Limb (tissue), 2 donors: ENCODE results near the gene LHX4.

Experiments used
- DNase-seq, 2 donors: peaks; one replicate each; pipeline ENCODE4 v3.0.0-alpha.2; 2016; ENCODE audit errors: extremely low spot score in 2 of 2

LHX4 gene

GRCh38 chr1:180270530-180271271 is 40.6 kb downstream of the LHX4 start:
- DNase-seq = no peak

GRCh38 chr1:180271272-180272255 is 41.5 kb downstream of the LHX4 start:
- DNase-seq = peak; percentile 21 to 50

GRCh38 chr1:180272395-180272794 is 42.3 kb downstream of the LHX4 start:
- DNase-seq = no peak

GRCh38 chr1:180273066-180273465 is 43.0 kb downstream of the LHX4 start:
- DNase-seq = no peak

- no peak for DNase-seq
Observed at GRCh38 chr1:180274221-180274620, 44.2 kb downstream of the LHX4 start.

- DNase-seq = no peak
Observed at GRCh38 chr1:180275726-180276125, 45.7 kb downstream of the LHX4 start.

- no peak for DNase-seq
Observed at GRCh38 chr1:180277476-180278193, 47.6 kb downstream of the LHX4 start.

- no peak for DNase-seq
Observed at GRCh38 chr1:180278194-180278515, 48.1 kb downstream of the LHX4 start.

- DNase-seq = no peak
Observed at GRCh38 chr1:180278596-180279395, 48.7 kb downstream of the LHX4 start.

- DNase-seq = no peak
Observed at GRCh38 chr1:180279651-180280050, 49.6 kb downstream of the LHX4 start.

- DNase-seq = no peak
Observed at GRCh38 chr1:180280617-180281016, 50.6 kb downstream of the LHX4 start.

GRCh38 chr1:180281490-180281889 is 51.4 kb downstream of the LHX4 start:
- no peak for DNase-seq

GRCh38 chr1:180282401-180283044 is 52.5 kb downstream of the LHX4 start:
- DNase-seq = no peak

- no peak for DNase-seq
Observed at GRCh38 chr1:180283098-180283497, 53.0 kb downstream of the LHX4 start.

GRCh38 chr1:180286417-180286816 is 56.4 kb downstream of the LHX4 start:
- DNase-seq = no peak

- peak in 1 of 2 donors; percentile 40 for DNase-seq
Observed at GRCh38 chr1:180287988-180288705, 58.1 kb downstream of the LHX4 start.

- DNase-seq = no peak
Observed at GRCh38 chr1:180288940-180289339, 58.9 kb downstream of the LHX4 start.

GRCh38 chr1:180290265-180291001 is 60.4 kb downstream of the LHX4 start:
- DNase-seq = no peak

GRCh38 chr1:180291004-180291403 is 60.9 kb downstream of the LHX4 start:
- DNase-seq = no peak
